HG03460 (cell line): ENCODE data around the gene SQOR.

Experiments
- ATAC-seq: cut with Tn5 transposase; IDR thresholded peaks from one replicate; pipeline ENCODE4 v1.9.1; 2021; ENCODE audit not compliant: unreplicated experiment

Gene SQOR

DNA sequence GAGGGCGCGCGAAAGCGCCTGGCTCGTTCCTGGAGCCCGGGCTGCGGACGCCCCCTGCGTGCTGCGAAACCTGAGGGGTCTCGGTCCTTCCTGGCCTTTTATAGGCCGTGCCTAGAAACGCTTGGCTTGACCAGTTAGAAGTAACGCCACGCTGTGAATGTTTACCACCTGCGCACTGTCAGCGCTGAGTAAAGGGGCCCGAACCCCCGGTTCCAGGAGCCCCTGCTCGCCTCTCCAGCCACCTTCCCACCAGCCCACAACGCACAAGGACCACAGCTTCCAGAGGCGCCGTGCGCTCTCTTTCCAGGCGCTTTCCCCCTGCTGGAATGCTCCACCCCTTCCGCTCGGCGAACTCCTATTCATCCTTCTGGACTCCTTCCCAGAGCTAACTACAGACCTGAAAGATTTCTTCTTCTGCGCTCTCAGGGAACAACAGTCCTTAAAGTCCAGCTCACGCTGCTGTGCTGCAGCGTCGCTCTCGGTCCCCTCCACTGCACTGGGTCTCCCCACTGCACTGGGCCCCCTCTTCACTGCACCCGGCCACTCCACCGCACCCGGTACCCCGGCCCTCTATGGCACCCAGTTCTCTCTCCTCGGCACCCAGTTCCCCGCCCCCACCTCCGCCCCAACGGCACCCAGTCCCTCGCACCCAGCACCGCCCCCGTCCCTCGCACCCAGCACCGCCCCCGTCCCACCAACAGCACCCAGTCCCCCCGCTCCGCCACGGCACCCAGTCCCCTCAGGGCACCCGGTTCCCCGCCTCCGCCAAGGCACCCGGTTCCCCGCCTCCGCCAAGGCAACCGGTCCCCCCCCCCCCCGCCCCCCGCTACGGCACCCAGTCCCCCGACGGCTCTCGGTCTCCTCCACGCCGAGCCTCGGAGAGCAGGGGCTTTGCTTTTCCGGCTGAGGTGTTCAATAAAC lies 69.8 kb downstream of the SQOR start:
- no peak for ATAC-seq

DNA sequence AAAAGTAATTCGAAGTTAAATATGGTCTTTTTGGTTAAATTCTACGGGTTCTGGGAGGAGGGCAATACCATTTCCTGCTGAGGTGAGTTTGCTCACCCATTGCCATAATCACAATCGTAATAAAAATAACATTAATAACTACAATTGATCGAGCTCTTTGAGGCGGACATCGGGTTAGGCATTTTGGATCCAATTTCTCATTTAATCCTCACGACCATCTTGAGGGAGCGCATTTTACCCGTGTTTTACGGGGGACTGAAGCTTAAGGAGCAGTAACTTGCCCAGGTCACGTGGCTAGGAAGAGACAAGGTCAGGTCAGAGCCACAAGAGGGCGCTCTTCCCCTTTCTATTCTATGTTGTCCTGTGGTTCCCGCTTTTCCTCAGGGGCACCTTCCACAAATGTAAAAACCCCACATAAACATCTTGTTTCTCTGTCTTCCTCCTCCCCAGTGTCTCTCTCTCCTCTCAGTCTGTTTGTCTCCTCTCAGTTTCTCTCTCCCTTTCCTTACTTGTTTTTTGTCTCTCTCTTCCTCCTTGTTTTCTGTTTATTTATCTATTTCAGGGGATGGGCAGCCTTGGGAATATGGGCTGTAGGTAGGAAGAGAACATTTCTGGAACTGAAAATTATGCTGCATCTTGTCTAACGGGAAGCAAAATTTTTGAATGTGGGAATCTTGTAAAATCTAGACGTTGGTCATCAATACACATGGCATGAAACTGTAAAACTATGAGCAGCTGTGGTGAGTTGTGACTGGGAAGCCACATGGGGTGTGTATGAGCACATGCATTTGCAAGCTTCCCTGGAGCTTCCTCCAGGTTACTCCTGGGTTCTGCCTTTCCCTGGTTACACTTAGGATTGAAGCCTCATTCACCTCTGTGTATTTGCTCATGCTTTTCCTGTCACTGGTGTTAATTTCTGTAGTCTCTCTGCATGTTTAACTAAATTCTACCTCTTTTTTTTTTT lies 71.0 kb downstream of the SQOR start:
- ATAC-seq = peak; percentile 90

DNA sequence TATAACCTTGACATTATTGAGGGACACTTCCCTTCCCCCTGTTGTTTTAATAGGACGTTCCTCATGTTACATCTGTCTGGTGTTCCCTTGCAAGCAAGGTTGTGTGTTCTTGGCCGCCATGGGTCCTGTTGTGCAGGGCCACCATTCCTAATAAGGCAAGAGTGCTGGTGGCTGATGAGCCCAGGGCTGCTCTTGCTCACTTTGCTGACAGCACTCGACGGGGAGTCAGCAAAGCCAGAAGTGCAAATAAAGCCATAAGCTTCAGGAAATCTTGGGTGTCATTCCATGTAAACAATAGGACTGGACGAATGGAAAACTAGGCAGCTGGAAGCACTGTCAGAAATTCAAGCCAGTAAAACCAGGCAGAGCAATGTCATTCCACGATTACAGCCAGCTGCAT lies 75.8 kb downstream of the SQOR start:
- ATAC-seq = no peak

DNA sequence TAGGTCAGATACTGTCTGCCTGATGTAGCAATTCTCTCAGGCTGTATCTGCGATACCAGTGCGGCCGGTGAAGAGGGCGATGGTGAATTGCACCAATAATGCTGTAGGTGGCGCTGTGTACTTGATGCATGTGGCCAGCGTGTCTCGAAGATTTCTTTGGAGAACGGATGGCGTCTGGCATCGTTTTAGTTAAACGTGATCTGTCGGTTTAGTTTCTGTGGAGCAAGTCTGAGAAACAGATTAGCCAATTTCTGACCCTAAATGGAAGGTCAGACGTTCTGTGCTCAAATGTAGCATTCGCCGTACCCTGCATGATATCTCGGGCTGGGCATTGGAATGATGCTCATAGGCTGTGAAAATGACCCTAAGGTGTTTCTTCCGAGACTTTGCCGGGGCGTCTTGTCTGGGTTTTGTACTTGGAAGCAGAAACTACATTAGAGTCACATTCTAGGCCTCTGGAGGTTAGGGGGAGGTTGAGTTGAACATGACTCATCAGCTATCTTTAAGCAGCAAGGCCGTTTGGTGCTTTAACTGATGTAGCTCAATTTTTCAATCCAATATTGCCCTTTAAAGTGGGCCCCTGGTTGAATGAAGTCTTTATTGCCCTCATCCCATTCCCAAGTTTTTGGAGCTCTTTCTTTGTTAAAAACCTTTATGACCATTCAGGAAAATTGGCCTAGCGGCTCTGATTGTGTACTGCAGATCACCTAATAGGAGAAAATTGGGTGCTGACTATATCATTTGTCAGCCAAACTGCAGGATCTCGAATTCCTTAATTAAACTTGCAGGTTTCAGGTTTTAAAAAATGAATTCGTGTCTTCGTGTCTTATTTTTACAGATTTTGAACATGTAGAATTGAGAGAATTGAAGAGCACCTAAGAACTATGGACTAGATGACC lies 80.0 kb downstream of the SQOR start:
- ATAC-seq = no peak

DNA sequence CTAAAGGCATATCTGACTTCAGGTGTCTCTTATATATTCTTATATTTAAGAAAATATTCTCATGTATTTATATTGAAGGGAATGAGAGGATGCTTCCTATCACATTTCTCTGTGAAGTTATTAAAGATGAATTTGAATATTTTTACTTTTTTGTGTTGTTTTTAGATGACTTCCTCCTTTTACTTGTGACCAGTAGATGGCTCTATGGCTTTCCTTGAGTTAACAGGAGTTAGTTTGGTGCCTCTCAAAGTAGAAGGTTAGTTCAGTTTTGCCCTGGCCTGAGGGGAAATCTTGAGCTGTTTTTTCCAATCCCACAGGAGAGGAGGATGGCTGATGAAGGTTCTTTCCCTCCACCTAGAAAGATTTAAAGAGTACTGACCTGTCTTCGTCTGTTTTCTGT lies 80.7 kb downstream of the SQOR start:
- no peak for ATAC-seq

DNA sequence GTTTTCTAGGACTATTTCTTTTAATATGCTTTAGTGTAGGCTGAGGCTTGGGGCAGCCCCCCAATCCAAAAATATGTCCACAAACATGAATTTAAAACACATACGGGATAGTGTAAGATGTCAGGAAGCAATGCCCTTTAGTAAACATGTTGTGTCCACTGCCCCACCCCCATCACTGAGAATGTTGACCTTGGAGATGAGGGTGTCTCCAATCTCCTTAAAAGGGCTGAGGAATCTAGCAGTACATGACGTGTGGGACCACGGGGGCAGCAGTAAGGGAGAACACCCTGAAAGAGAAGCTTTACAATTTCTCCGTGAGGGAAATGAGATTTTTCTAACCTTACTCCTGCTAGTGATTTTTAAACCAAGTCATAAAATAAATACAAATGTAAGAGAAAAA lies 84.7 kb downstream of the SQOR start:
- ATAC-seq = no peak

DNA sequence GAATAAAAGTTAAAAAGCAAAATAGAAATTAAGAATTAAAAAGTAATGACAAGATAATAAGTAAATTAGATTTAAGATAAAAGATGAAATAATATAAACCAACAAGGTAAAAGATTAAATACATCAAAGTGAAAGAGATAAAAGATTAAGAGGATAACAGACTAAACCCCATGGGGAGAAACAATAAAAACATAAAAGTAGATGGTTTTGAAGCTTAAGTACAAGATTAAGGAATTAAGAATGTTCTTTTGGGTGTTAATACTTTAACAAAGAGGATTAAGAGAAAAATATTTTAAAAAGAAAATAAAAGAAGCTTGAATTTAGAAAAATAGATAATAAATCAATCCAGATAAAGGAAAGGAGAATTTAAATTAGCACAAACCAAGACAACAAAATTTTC lies 85.4 kb downstream of the SQOR start:
- no peak for ATAC-seq

DNA sequence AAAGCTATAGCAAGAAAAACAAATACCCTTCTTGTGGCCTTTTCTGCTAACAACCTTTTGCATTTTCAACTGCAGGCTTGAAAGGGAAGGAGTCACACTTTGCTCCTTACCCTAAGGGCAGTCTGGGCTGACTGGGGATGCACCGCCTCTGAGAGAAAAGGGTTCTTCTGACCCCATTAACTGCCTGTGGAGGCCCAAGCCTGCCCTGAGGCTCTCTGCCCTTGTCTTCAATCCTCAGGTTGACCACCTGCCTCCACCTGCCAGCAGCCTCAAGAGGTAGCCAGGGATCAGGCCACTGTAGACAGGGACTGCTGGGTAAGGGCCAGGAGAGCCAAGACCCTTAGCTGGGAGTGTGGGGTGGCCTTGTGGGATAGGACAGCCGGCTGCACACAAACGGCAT lies 93.8 kb downstream of the SQOR start:
- no peak for ATAC-seq

DNA sequence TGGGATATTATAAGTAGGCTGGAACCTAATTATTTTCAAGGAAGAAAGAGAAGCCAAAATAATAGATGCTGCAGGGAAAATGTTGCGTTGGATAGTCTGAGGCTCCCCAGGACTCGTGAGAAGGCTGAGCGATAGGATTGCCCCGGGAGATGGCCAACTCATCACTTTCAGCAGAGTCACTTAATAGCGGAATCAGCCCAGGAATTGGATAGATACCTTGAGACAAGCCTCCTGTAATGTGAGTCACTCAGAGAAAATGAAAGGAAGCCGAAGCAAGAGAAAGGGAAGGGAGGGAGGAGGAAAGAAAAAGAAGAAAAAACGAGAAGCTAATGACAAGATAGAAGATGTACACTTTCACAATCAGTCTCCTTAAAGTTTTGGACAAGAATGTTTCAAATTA lies 94.3 kb downstream of the SQOR start:
- no peak for ATAC-seq

DNA sequence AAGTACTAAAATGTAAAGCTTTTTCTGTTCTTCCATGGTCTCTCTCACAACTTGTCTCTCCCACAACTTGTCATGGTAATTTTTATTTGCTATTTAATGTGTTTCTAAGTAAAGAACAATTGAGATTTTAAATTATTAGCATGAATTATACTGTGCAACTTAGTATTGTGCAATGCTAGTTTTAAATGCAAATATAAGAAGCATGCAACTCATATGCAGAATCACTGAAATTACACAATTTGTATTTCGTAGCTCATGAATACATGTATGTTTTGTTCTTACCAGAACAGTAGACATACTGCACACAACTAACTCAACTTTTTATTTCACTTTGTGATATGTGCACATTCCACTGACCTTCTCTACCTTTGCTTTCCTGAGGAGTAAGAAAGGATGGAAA lies 96.5 kb downstream of the SQOR start:
- no peak for ATAC-seq

DNA sequence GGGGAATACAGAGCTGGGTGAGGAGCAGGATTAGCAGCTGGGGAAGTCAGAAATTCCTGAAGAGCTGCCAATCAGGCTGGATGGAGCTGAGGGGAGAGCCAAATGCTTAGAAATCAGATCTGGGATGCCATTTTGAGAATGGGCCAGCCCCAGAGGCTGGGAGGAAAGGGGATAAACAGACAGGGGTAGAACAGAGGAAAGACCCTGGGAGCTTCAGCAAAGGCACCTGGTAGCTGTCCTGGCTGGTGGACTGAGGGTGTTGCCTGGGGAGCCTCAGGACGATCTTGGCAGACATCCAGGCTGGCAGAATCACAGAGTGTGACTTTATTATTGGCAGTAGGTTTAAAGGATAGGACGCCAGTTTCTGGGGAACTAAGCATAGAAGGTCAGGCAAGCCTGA lies 97.8 kb downstream of the SQOR start:
- ATAC-seq = no peak

DNA sequence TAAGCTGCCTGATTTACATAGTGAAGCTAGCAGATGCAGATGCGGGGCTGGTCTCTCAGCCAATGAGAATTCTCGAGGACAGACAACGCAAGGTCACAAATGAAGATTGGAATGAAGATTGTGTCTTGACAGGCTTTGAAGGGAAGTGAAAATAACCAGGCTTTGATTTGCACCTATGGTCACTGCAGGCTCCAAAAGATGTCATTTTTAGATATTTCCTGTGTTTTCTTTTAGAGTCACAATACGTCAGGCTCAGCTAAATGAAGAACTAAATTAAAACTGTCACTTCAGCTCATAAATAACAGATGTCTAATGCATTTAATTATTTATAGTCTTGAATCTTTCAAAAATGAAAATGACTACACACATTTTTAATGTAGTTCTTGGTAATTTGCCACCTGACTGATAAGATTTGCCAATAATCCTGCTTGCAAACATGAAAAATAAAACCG lies 99.5 kb downstream of the SQOR start:
- no peak for ATAC-seq
